ENCODE data around the gene GRAMD1B. TPM values are rescaled to one million over a fixed set of nuclear protein-coding genes. Genes with fewer than 3 reads are reported as not detected.

Gene GRAMD1B

Small RNAs within 50 kb of the gene (small RNA-seq; reads per million reads assigned to genes)
- gene MIR4493 (ENCODE audit: insufficient read depth) = not detected
